Panc1 (cell line): Measurements from ENCODE around the gene PCDH7. TPM values are rescaled to one million over a fixed set of nuclear protein-coding genes. Genes with fewer than 3 reads are reported as not detected.

Experiments
- ATAC-seq: fragments of 200-7000 bp; cut with Tn5 transposase; 2 replicates; pipeline ENCODE4 v1.9.1; 2020; ENCODE audit warnings: mild to moderate bottlenecking, moderate library complexity
- BruUV-seq: library from RNA; stranded (reverse); fragments of 400-500 nt; replicated peaks from 2 replicates; lab custom pipeline; 2021; lab: Mats Ljungman, UMichigan
- CTCF ChIA-PET: fragments of 300-600 bp; sonication (Branson Sonifier 250); formaldehyde crosslinking; loops from one replicate; lab custom pipeline; 2022; ENCODE audit warnings: antibody characterized with exemption; lab: Charles Lee
- POLR2A ChIA-PET: fragments of 300-600 bp; sonication (Branson Sonifier 250); formaldehyde crosslinking; loops from one replicate; lab custom pipeline; 2022; ENCODE audit warnings: antibody characterized with exemption; lab: Charles Lee
- DNase-seq: peaks from one replicate; pipeline ENCODE4 v3.0.0-alpha.2; 2010; ENCODE audit warnings: low read depth, low spot score
- H3K27ac ChIP-seq: 2 replicates; pipeline ENCODE4 v1.5.1; 2011; ENCODE audit warnings: mild to moderate bottlenecking, low read length, inconsistent platforms
- H3K27me3 ChIP-seq: fragments of 200-500 bp; sonication (Bioruptor generic); 2 replicates; pipeline ENCODE4 v1.6.0; 2014; ENCODE audit warnings: low read length, inconsistent platforms; ENCODE audit not compliant: control insufficient read depth, insufficient read depth
- H3K36me3 ChIP-seq: fragments of 200-500 bp; sonication (Bioruptor generic); 2 replicates; pipeline ENCODE4 v1.5.1; 2014; ENCODE audit warnings: inconsistent platforms, mild to moderate bottlenecking, low read length, moderate library complexity; ENCODE audit not compliant: control insufficient read depth, insufficient read depth
- H3K4me1 ChIP-seq: 2 replicates; pipeline ENCODE4 v1.5.1; 2011; ENCODE audit warnings: inconsistent platforms, mild to moderate bottlenecking, low read length, moderate library complexity; ENCODE audit not compliant: control insufficient read depth, insufficient read depth
- H3K4me3 ChIP-seq, 2 experiments: 2 replicates each; pipeline ENCODE4 v1.5.1; 2011 to 2012; ENCODE audit warnings: low read depth in 2 of 2, low read length in 2 of 2, mild to moderate bottlenecking in 2 of 2, inconsistent platforms in 1 of 2, moderate library complexity in 1 of 2
- H3K9me3 ChIP-seq: fragments of 200-500 bp; sonication (Bioruptor generic); 2 replicates; pipeline ENCODE4 v1.5.1; 2014; ENCODE audit warnings: low read depth, mild to moderate bottlenecking, inconsistent platforms, low read length, moderate library complexity; ENCODE audit not compliant: control insufficient read depth, insufficient read depth
- POLR2AphosphoS5 ChIP-seq: IDR thresholded peaks from 2 replicates; pipeline ENCODE4 v1.6.1; 2012; ENCODE audit warnings: mild to moderate bottlenecking, low read depth, low read length, moderate library complexity
- SIN3A ChIP-seq: IDR thresholded peaks from 2 replicates; pipeline ENCODE4 v1.6.1; 2012; ENCODE audit warnings: low read depth, mild to moderate bottlenecking, low read length, moderate library complexity, borderline replicate concordance; ENCODE audit not compliant: insufficient read depth
- in situ Hi-C: cut with HindIII; loops from 2 replicates; pipeline ENCODE4 v1.10.0; 2016; ENCODE audit warnings: low sequenced_read_pairs, low pct_unique_long_range_greater_than_20kb
- intact Hi-C: fragments of 100-400 bp; cut with micrococcal nuclease; formaldehyde crosslinking; loops from one replicate; pipeline ENCODE4 v1.10.0; 2022; ENCODE audit not compliant: unreplicated experiment
- total RNA-seq: library from RNA; stranded (reverse); gene quantifications from one replicate; pipeline ENCODE4 v1.2.1, GENCODE V29; 2021; ENCODE audit not compliant: unreplicated experiment
- TF ChIP-seq, protein P1 (sequence below), 2 experiments: IDR thresholded peaks; 2 replicates each; pipeline ENCODE4 v1.6.1; 2011 to 2012; ENCODE audit warnings: low read depth in 2 of 2, control low read depth in 1 of 2, low read length in 1 of 2, mild to moderate bottlenecking in 1 of 2, moderate library complexity in 1 of 2; ENCODE audit not compliant: insufficient read depth in 1 of 2
- TF ChIP-seq, protein P2 (sequence below): fragments of 450-650 bp; IDR thresholded peaks from 2 replicates; pipeline ENCODE4 v1.5.1; 2017; ENCODE audit warnings: mild to moderate bottlenecking

The PCDH7 gene
- total RNA-seq, 1 experiment from 2014 or later = 31.6 TPM

DNA sequence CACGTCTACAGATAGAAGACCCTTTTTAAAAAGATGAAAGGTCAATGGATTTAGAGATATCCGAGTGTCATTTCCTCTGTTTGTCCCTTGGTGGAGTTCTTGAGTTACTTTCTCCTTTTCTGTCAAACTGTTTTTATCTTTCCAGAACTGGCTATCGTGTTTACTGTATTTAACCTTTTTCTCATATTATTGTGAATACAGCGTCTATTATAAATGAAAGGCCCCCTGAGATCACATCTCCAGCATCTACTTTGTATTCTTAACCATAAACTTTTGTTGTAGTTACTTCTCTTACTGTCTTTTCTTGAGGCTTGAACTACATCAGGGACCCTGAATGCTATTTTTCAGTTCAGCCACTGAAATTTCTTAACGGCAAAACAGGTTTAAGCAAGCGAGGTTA is 4.0 kb upstream of the PCDH7 start:
- TF ChIP-seq, protein P1, sequence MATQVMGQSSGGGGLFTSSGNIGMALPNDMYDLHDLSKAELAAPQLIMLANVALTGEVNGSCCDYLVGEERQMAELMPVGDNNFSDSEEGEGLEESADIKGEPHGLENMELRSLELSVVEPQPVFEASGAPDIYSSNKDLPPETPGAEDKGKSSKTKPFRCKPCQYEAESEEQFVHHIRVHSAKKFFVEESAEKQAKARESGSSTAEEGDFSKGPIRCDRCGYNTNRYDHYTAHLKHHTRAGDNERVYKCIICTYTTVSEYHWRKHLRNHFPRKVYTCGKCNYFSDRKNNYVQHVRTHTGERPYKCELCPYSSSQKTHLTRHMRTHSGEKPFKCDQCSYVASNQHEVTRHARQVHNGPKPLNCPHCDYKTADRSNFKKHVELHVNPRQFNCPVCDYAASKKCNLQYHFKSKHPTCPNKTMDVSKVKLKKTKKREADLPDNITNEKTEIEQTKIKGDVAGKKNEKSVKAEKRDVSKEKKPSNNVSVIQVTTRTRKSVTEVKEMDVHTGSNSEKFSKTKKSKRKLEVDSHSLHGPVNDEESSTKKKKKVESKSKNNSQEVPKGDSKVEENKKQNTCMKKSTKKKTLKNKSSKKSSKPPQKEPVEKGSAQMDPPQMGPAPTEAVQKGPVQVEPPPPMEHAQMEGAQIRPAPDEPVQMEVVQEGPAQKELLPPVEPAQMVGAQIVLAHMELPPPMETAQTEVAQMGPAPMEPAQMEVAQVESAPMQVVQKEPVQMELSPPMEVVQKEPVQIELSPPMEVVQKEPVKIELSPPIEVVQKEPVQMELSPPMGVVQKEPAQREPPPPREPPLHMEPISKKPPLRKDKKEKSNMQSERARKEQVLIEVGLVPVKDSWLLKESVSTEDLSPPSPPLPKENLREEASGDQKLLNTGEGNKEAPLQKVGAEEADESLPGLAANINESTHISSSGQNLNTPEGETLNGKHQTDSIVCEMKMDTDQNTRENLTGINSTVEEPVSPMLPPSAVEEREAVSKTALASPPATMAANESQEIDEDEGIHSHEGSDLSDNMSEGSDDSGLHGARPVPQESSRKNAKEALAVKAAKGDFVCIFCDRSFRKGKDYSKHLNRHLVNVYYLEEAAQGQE (IDR thresholded peaks at IDR 0.05; ENCODE audit: insufficient read depth in 1 of 2, low read depth in 2 of 2, low read length in 1 of 2) = no peak
- TF ChIP-seq SIN3A = no peak
- TF ChIP-seq, protein P2, sequence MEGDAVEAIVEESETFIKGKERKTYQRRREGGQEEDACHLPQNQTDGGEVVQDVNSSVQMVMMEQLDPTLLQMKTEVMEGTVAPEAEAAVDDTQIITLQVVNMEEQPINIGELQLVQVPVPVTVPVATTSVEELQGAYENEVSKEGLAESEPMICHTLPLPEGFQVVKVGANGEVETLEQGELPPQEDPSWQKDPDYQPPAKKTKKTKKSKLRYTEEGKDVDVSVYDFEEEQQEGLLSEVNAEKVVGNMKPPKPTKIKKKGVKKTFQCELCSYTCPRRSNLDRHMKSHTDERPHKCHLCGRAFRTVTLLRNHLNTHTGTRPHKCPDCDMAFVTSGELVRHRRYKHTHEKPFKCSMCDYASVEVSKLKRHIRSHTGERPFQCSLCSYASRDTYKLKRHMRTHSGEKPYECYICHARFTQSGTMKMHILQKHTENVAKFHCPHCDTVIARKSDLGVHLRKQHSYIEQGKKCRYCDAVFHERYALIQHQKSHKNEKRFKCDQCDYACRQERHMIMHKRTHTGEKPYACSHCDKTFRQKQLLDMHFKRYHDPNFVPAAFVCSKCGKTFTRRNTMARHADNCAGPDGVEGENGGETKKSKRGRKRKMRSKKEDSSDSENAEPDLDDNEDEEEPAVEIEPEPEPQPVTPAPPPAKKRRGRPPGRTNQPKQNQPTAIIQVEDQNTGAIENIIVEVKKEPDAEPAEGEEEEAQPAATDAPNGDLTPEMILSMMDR = peak; percentile 52; the same call in 1 of the 2 replicates
- Histone ChIP-seq H3K27ac (peak overlapping the region; percentile 71), H3K36me3 (no peaks in the 10 kb centered on the region), H3K4me3 (peak overlapping the region; percentile 59 to 74; a peak in 3 of 4 replicates), H3K4me1 (peaks cover 6% of the 10 kb centered on the region), H3K27me3 (no peaks in the 10 kb centered on the region), H3K9me3 (no peaks in the 10 kb centered on the region)
- in situ Hi-C loops = no loop called here
- no peak for DNase-seq
- ATAC-seq = no peak
- ChIA-PET POLR2A (no interaction called here), CTCF (no interaction called here)
- intact Hi-C loops = loop anchor here (10.0 kb wide), 1 partner anchor 1399 kb away; no protein-coding TSS in a partner anchor
- BruUV-seq = no TSS peak

DNA sequence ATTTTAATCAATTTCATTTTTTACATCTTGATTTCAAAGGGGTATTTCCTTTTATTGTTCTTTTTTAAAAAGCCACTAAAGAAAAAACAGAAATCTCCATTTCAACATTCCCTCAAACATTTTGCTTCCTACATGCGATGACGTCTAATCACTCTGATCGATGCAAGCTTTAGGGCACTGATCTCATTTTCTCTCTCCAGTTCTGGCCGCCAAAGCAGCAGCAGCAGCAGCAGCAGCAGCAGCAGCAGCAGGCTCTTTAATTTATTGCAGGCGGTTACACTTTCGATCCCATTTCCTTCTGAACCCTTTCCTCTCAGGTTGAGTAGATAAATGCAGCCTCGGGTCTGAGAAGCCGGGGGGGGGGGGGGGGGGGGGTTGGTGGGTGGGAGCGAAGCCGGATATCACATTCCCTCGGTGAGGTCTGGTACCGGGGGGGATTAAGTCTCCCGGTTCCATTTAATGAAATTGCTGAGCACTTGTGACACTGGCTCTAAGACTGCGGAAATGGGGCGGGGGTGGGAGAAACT is 3.4 kb upstream of the PCDH7 start:
- Histone ChIP-seq H3K27me3 (no peaks in the 10 kb centered on the region), H3K36me3 (no peaks in the 10 kb centered on the region), H3K4me1 (peaks cover 6% of the 10 kb centered on the region), H3K27ac (peak overlapping the region; percentile 71), H3K4me3 (peak overlapping the region; percentile 59 to 74), H3K9me3 (no peaks in the 10 kb centered on the region)
- ATAC-seq (no peak), DNase-seq (no peak)
- BruUV-seq = no TSS peak
- no peak for TF ChIP-seq POLR2AphosphoS5
- TF ChIP-seq, protein P2 = no peak
- intact Hi-C loops (loop anchor here (10.0 kb wide), 1 partner anchor 1398 kb away; no protein-coding TSS in a partner anchor), in situ Hi-C loops (no loop called here)
- POLR2A ChIA-PET = no interaction called here
- CTCF ChIA-PET = no interaction called here
